ENCODE data around the gene KLRK1.
"Not testable (repeated sequence)": the region's sequence is repeated elsewhere in the genome, so short reads cannot be mapped to it uniquely, and the experiment has no call there.

Gene KLRK1

GRCh38 chr12:10388624-10389413, 1.0 kb downstream of the KLRK1 start:
- no peak for DNase-seq

- DNase-seq, result not testable (repeated sequence)
These were observed 2.3 kb downstream of the KLRK1 start for GRCh38 chr12:10387498-10387897.

GRCh38 chr12:10386857-10387256, 3.0 kb downstream of the KLRK1 start:
- no peak for DNase-seq

DNA sequence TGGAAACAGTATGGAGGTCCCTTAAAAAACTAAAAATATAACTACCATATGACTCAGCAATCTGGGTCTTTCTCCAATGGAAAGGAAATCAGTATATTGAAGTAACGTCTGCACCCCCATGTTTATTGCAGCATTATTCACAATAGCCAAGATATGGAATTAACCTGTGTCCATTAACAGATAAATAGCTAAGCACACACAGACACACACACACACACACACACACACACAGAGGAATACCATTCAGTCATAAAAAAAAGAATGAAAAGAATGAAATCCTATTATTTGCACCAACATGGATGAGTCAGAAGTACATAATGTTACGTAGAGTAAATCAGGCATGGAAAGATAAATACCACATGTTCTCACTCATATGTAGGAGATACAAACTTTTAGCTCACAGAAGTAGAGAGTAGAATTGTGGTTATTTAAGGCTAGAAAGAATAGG, 4.7 kb downstream of the KLRK1 start:
- DNase-seq, result no peak

DNA sequence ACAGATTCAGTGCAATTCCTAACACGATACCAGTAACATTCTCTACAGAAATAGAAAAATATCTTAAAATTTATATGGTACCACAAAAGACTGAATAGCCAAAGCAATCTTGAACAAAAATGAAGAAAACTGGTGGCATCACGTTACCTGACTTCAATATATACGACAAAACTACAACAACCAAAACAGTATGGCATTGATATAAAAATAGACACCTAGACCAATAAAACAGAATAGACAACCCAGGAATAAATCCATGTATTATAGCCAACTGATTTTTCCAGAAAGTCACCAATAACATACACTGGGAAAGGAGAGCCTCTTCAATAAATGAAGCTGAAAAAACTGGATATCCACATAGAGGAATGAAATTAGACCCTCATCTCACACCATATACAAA, 5.7 kb downstream of the KLRK1 start:
- DNase-seq, result no peak

DNA sequence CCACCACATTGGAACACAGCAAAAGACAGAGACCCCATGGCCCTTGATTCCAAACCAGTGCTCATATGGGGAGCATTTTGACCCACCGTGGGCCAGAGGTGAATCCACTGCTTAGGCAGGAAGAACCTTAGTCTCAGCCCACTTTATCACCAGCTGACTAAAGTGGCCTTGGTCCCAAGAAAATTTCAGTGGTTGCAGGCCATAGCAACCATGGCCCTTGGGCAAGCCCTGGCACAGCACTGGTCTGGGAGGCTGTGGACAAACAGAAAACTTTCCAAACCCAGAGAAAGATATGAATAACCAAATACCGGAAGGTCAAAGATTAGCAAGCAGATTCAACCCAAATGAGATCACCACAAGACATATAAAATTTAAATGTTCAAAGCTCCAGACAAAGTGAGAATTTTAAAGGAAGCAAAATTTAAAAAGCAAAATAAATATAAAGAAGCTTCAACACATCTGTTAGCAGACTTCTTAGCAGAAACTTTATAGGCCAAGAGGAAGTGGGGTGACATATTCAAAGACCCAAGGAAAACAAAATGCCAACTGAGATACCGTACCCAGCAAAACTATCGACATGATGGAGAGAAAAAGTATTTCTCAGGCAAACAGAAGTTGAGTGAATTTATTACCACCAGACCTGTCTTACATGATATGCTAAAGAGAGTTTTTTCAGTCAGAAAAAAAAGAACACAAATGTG, 7.8 kb downstream of the KLRK1 start:
- no peak for DNase-seq

DNA sequence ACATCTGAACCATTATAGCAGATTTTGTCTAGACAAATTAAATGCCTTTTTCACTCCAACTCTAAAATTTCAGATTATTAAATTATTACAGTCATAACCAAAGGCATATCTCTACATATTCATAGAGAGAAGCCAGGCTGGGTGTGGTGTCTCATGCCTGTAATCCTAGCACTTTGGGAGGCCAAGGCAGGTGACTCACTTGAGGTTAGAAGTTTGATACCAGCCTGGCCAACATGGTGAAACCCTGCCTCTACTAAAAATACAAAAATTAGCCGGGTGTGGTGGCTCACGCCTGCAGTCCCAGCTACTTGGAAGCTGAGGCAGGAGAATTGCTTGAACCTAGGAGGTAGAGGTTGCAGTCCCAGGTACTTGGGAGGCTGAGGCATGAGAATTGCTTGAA, 11.1 kb downstream of the KLRK1 start:
- DNase-seq, result not testable (repeated sequence)

GRCh38 chr12:10374624-10375018, 15.2 kb downstream of the KLRK1 start:
- no peak for DNase-seq

DNA sequence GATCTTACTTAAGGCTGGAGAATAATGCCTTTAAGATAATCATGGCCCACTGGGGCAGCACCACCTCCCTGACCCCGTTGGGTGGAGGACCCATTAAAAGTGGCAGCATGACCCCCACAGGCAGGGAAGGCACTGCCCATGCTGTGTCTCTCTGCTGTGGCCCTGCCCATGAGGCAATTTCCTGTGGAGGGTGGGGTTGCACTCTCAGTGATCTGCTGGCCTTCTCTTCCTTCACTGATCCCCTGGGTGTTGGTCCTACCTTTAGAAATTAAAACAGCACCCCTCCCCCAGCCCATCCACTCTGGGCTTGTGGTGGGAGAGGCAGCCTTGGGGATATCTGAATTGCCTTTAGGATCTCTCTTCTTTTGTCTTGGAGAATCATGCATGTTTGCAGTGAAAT, 17.3 kb downstream of the KLRK1 start:
- peak in 2 of 14 donors; percentile 15 to 18 for DNase-seq

- not testable (repeated sequence) for DNase-seq
These were observed 17.8 kb downstream of the KLRK1 start for GRCh38 chr12:10371893-10372535.

DNA sequence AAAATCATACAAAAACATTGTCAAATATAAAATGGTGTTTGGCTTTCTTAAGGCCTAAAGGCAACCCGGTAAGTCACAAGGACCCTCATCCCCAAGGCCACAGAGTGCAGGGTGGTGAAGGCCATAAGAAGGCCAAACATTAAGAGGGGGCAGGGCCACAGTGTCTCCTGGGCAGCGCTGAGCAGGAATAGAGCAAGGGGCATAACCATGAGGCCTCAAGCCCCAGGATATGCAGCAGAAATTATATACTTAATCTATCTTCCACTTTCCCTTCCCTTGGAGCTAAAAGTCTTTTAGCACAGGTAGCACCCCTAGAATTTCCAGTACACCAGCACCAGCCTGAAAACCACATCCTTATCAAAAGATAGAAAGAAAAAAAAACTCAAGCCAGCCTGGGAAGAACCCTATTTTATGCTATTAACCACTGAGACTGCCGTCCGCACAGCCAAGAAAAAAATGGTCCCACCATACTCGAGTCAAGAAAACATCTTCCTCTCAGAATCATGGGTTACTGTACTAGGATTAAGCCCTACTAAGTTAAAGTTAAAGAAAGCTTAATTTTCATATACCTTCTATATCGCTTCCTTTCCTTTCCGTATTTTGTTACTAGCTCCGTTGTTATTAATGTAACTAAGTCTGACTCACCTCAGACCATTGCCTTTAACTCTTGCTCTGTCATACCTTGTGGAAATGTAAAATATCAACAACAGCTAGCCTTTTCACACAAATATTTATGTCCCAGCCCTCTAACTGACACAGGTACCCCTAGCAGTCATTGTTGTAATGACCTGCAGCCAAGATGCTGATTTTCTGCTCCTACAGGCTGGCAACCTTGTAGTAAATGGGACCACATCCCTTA, 20.1 kb downstream of the KLRK1 start:
- DNase-seq, result no peak

GRCh38 chr12:10368206-10369171, 21.4 kb downstream of the KLRK1 start:
- DNase-seq, result peak in 4 of 14 donors; percentile 30 to 77 (median 44)

DNA sequence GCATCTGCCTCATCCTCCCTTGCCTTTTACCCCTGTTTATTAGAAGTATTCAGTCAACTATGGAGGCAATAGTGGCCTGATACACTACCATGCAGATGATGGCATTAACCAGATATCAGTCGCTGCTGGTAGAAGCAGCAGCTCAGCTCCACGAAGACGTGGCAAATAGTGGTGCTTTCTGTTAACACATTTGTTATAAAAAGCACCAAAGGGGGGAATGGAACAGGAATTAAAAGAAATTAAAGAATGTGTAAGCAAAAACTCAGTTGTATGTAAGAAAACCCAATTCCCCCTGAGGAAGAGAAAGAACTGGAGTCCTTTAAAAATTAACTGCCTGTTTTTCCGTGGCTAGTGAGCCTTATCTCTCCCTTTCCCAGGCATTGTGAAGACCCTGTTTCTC, 22.1 kb downstream of the KLRK1 start:
- not testable (repeated sequence) for DNase-seq

DNA sequence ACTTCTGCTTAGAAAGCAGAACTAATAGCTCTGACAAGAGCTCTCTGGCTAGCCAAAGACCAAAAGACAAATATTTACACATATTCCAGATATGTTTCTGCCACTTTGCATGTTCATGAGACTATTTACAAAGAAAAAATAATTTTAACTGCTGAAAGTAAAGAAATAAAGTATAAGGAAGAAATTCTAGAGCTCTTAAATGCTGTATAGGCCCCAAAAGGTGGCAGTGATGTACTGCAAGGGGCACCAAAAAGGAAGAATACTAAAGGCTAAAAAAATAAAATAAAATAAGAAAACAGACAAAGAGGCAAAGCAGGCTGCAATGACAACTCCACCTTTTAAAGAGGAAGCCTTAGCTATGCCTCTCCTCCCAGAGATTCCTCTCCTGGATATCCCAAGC, 23.0 kb downstream of the KLRK1 start:
- no peak for DNase-seq

DNA sequence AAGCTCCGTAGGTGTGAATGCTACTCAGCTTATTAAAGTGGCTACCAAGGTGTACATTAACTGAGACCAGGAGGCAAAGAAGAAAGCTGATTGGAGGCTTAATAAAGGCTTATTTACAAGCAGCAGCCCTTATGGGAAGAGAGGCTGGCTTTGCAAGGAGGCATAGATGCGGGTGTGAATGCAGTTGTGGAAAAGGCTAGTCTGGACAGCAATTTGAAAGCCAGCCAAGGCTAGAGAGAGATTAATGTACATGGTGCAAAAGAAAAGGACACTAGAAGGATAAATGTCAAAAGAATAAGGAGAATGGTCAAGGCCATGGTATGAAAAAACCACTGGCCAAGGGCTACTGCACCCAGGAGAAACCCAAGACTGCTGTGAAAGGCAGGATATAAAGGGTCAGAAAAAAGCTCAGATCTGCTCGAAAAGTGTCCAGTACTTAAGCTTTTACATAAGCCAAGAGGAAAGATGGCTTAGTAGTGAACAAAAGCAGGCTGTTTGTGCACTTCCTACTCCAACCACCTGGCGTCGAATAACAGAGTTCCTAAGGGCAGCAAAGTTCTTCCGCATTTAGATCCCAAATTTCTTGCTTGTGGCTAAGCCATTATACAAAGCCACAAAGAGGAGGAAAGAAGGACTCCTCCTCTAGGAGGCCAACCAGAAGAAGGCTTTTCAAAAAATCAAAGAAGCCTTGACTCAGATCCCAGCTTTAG, 24.0 kb downstream of the KLRK1 start:
- peak in 2 of 14 donors; percentile 51 to 75 for DNase-seq

- peak in 12 of 14 donors; percentile 51 to 86 (median 66) for DNase-seq
These were observed 24.8 kb downstream of the KLRK1 start for GRCh38 chr12:10364815-10365622.

DNA sequence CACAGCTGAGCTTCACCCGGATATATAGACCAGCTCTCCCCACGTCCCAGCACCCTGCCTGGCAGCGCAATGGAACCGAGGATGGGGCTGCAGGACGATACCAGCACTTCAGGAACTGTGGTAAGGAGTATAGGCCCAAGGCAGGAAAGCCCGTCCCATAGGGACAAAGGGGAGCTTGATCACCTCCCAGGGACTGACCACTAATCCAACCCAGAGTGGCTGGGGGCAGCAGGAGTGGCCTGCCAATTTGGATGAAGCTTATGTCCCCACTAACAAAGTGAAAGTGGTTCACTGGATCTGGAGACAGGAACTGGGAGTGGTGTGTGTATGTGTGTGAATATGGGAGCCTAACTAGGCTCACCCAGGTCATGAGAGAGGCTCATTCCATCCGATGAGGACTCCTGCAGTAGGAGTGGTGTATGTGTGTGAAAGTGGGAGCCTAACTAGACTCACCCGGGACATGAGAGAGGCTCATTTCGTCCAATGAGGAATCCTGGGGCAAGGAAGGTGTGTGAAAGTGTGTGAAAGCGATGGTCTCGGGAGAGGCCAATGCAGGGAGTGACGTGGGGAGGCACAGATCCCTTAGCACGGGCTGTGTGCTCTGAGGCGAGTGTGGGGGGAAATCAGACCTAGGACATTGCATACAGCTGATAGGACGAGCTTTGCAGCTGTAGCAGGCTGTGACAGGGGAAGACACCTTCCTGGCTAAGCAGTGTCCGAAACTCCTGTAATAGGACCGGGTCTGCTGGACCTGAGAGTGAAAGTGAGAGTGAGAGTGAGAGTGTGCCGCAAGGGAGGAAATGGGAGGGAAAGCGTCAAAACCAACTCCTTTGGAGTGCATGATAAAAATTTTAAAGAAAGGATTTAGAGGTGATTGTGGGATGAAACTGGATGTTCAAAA, 25.7 kb downstream of the KLRK1 start:
- DNase-seq, result peak in 12 of 14 donors; percentile 53 to 92 (median 74)

DNA sequence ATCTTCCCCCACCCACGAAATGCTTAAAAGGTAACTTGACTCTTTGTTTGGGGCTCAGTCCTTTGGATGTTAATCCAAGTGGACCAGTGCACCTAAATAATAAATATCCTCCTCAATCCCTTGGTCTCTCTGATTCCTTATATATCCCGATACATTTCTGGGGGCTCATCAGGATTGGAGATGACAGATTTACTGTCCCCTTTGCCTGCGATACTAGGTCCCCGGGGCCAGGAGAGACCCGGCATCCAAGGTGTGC, 26.3 kb downstream of the KLRK1 start:
- DNase-seq, result no peak

Data from C1 segment of cervical spinal cord (tissue), 14 donors.